Stomach (tissue), 4 donors: Measurements from ENCODE around the gene DDIAS.
"Not testable (repeated sequence)": the region's sequence is repeated elsewhere in the genome, so short reads cannot be mapped to it uniquely, and the experiment has no call there.

Experiments used
- POLR2A ChIP-seq, 4 donors: fragments of 450-650 bp; IDR thresholded peaks; one replicate each; pipeline ENCODE4 v1.6.1; 2016; ENCODE audit warnings: antibody characterized with exemption in 4 of 4, control low read depth in 2 of 4, mild to moderate bottlenecking in 1 of 4, moderate library complexity in 1 of 4
- TF ChIP-seq, protein P1 (sequence below), 7 experiments: fragments of 450-650 bp in 4 of 7; fragments of 200-600 bp in 3 of 7; sonication (generic) in 3 of 7; IDR thresholded peaks; one replicate each; pipeline ENCODE4 v1.5.1; 2016 to 2019; ENCODE audit warnings: antibody characterized with exemption in 7 of 7, control low read depth in 2 of 7, mild to moderate bottlenecking in 1 of 7

DNA sequence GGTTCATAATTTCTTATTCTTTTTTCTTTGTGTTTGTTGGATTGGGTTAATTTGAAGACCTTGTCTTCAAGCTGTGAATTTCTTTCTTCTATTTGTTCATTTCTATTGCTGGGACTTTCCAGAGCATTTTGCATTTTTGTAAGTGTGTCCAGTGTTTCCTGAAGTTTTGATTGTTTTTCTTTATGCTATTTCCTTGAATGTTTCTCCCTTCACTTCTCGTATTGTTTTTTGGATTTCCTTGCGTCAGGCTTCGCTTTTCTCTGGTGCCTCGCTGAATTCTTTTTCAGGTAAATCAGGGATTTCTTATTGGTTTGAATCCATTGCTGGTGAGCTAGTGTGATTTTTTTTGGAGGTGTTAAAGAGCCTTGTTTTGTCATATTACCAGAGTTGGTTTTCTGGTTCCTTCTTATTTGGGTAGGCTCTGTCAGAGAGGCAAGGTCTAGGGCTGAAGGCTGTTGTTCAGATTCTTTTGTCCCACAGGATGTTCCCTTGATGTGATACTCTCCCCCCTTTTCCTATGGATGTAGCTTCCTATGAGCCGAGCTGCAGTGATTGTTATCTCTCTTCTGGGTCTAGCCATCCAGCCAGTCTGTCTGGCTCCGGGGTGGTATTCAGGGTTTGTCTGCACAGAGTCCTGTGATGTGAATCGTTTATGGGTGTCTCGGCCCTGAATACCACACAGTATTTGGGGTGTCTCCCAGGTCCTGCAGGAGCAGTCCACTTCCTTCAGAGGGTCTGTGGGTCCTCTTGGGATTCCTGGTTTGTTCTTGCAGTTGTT lies 21.0 kb downstream of the DDIAS start:
- TF ChIP-seq POLR2A (IDR thresholded peaks at IDR 0.05): not testable (repeated sequence)
- TF ChIP-seq, protein P1, sequence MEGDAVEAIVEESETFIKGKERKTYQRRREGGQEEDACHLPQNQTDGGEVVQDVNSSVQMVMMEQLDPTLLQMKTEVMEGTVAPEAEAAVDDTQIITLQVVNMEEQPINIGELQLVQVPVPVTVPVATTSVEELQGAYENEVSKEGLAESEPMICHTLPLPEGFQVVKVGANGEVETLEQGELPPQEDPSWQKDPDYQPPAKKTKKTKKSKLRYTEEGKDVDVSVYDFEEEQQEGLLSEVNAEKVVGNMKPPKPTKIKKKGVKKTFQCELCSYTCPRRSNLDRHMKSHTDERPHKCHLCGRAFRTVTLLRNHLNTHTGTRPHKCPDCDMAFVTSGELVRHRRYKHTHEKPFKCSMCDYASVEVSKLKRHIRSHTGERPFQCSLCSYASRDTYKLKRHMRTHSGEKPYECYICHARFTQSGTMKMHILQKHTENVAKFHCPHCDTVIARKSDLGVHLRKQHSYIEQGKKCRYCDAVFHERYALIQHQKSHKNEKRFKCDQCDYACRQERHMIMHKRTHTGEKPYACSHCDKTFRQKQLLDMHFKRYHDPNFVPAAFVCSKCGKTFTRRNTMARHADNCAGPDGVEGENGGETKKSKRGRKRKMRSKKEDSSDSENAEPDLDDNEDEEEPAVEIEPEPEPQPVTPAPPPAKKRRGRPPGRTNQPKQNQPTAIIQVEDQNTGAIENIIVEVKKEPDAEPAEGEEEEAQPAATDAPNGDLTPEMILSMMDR (IDR thresholded peaks at IDR 0.05): not testable (repeated sequence)
